GM18498 (cell line): ENCODE measurements around the gene BATF3.
A peak's percentile ranks its signal among the peaks of the same experiment; 100 is the strongest.
"Not testable (repeated sequence)": the region's sequence is repeated elsewhere in the genome, so short reads cannot be mapped to it uniquely, and the experiment has no call there.

Source experiments
- ATAC-seq: cut with Tn5 transposase; IDR thresholded peaks from one replicate; pipeline ENCODE4 v1.9.1; 2021; ENCODE audit warnings: mild to moderate bottlenecking, moderate library complexity; ENCODE audit not compliant: unreplicated experiment

BATF3 gene

GRCh38 chr1:212699625-212700222 lies at the start of gene BATF3:
TSS of gene BATF3 (minus strand) at chr1:212699840. CDS start at chr1:212699762, 78 bp downstream.
- peak; percentile 25 for ATAC-seq

GRCh38 chr1:212746546-212746945 lies 46.9 kb upstream of the BATF3 start:
- ATAC-seq, result no peak

- ATAC-seq, result no peak
Observed at GRCh38 chr1:212745303-212745702, 45.7 kb upstream of the BATF3 start.

- no peak for ATAC-seq
Observed at GRCh38 chr1:212743901-212744475, 44.3 kb upstream of the BATF3 start.

- ATAC-seq, result no peak
Observed at GRCh38 chr1:212738330-212738729, 38.7 kb upstream of the BATF3 start.

- ATAC-seq, result no peak
Observed at GRCh38 chr1:212737559-212737958, 37.9 kb upstream of the BATF3 start.

- no peak for ATAC-seq
Observed at GRCh38 chr1:212733109-212733508, 33.5 kb upstream of the BATF3 start.

GRCh38 chr1:212731630-212732029 lies 32.0 kb upstream of the BATF3 start:
- no peak for ATAC-seq

GRCh38 chr1:212728606-212729005 lies 29.0 kb upstream of the BATF3 start:
- no peak for ATAC-seq

- no peak for ATAC-seq
Observed at GRCh38 chr1:212727386-212728181, 27.9 kb upstream of the BATF3 start.

- ATAC-seq, result not testable (repeated sequence)
Observed at GRCh38 chr1:212724679-212725078, 25.0 kb upstream of the BATF3 start.

- ATAC-seq, result no peak
Observed at GRCh38 chr1:212722270-212722957, 22.8 kb upstream of the BATF3 start.

- no peak for ATAC-seq
Observed at GRCh38 chr1:212721388-212722247, 22.0 kb upstream of the BATF3 start.

- ATAC-seq, result no peak
Observed at GRCh38 chr1:212719633-212720032, 20.0 kb upstream of the BATF3 start.

- no peak for ATAC-seq
Observed at GRCh38 chr1:212718499-212718898, 18.9 kb upstream of the BATF3 start.

GRCh38 chr1:212716161-212716560 lies 16.5 kb upstream of the BATF3 start:
- ATAC-seq, result no peak

- no peak for ATAC-seq
Observed at GRCh38 chr1:212713465-212714136, 14.0 kb upstream of the BATF3 start.

- no peak for ATAC-seq
Observed at GRCh38 chr1:212712451-212713303, 13.0 kb upstream of the BATF3 start.

GRCh38 chr1:212711974-212712373 lies 12.3 kb upstream of the BATF3 start:
- ATAC-seq, result not testable (repeated sequence)
